ENCODE results near the gene ANAPC1.
"Not testable (repeated sequence)": the region's sequence is repeated elsewhere in the genome, so short reads cannot be mapped to it uniquely, and the experiment has no call there.

- TF ChIP-seq, protein P1, sequence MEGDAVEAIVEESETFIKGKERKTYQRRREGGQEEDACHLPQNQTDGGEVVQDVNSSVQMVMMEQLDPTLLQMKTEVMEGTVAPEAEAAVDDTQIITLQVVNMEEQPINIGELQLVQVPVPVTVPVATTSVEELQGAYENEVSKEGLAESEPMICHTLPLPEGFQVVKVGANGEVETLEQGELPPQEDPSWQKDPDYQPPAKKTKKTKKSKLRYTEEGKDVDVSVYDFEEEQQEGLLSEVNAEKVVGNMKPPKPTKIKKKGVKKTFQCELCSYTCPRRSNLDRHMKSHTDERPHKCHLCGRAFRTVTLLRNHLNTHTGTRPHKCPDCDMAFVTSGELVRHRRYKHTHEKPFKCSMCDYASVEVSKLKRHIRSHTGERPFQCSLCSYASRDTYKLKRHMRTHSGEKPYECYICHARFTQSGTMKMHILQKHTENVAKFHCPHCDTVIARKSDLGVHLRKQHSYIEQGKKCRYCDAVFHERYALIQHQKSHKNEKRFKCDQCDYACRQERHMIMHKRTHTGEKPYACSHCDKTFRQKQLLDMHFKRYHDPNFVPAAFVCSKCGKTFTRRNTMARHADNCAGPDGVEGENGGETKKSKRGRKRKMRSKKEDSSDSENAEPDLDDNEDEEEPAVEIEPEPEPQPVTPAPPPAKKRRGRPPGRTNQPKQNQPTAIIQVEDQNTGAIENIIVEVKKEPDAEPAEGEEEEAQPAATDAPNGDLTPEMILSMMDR (IDR thresholded peaks at IDR 0.05): not testable (repeated sequence)
- TF ChIP-seq POLR2A (IDR thresholded peaks at IDR 0.05): not testable (repeated sequence)
Measured at GRCh38 chr2:111828217-111828766, 55.7 kb downstream of the ANAPC1 start.

Measured in right lobe of liver (tissue), 4 donors.